Activated T-cell treated with anti-CD3 and anti-CD28 coated beads, Interleukin-2, amount 50 U/mL, for 1 hour (primary cell): ENCODE data around the gene PRADC1.
"Not testable (repeated sequence)": the region's sequence is repeated elsewhere in the genome, so short reads cannot be mapped to it uniquely, and the experiment has no call there.

Experiments
- DNase-seq: peaks from one replicate; pipeline ENCODE4 v3.0.0-alpha.2; 2020

The PRADC1 gene

GRCh38 chr2:73233154-73233931 lies at the start of gene PRADC1:
PRADC1 (minus strand) TSS chr2:73233239; CDS start chr2:73233160, 79 bp downstream.
- DNase-seq: peak; percentile 87

DNA sequence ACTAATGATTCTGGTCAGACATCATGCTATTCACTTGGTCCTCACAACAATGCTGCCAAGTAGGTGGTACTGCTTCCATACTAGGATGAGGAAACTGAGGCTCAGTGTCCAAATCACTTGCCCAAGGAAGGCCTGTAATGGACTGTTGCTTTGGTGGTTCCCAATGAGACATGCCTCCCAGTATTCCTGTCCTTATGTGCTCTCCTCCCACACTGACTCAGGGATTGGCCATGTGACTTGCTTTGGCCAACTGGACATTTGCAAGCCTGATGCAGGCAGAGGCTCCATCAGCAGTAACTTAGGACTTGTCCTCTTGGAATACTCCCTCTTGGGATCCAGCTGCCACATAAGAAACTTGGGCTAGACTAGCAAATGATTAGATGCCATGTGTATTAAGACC lies 48.2 kb upstream of the PRADC1 start:
- DNase-seq: no peak

- DNase-seq: no peak
Measured at GRCh38 chr2:73279852-73280251, 46.8 kb upstream of the PRADC1 start.

DNA sequence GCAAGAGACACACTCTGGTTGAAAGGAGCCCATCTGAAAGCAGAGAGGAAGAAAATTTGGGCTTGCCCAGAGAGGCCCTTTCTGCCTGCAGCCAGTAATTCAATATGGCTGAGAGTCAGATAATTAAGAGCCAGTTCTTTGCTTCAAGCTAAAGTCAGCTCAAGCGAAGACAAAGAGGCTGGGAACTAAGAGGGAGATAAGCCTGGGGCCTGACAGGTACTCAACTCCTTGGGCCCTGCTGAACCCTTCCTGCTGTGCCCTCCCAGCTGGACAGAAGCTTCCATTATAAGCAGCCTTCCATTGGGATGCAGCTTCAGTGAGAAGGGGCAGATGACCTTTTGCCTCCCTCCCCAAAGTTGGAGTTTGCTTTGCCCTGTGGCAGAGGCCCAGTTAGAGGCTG lies 39.2 kb upstream of the PRADC1 start:
- DNase-seq: no peak

- DNase-seq: no peak
Measured at GRCh38 chr2:73269686-73270465, 36.8 kb upstream of the PRADC1 start.

DNA sequence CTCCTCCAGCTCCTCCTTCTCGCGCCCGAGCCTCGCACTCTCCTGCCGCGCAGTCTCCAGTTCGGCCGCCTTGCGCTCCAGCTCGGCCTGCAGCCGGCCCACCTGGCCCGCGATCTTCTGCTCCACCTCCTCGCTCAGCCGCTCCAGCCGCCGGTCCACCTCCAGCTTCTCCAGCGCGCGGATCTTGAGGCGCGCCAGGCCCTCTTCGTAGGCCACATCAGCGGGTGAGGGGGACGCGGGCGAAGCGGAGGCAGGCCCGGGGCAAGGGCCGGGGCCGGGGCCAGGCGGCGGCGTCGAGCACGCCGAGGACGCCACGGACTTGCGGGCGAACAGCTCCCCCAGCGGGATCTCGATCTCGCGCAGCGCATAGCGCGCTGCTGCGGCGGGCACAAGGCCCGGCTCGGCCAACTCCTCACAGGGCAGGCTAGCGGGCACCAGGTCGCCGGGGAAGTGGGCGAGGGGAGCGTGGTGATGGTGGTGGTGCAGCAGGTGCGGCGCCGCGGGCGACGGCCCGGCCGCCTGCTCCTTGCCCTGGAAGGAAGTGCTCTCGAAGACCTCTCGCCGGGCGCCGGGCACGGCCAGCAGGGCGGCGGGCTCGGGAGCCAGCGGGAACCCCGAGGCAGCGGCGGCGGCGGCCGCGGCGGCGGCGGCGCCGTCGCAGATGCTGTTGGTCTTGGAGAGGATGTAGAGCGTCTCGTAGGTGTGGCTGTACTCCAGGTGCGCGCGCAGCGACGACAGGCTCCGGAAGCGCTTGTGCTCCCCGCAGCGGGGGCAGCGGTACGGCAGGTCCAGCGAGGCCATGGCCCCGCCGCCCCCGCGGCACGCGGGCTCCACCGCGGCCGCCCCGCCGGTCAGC lies 36.0 kb upstream of the PRADC1 start:
- peak; percentile 82 for DNase-seq

- no peak for DNase-seq
Measured at GRCh38 chr2:73268366-73268829, 35.4 kb upstream of the PRADC1 start.

GRCh38 chr2:73267008-73267407 lies 34.0 kb upstream of the PRADC1 start:
- DNase-seq: no peak

DNA sequence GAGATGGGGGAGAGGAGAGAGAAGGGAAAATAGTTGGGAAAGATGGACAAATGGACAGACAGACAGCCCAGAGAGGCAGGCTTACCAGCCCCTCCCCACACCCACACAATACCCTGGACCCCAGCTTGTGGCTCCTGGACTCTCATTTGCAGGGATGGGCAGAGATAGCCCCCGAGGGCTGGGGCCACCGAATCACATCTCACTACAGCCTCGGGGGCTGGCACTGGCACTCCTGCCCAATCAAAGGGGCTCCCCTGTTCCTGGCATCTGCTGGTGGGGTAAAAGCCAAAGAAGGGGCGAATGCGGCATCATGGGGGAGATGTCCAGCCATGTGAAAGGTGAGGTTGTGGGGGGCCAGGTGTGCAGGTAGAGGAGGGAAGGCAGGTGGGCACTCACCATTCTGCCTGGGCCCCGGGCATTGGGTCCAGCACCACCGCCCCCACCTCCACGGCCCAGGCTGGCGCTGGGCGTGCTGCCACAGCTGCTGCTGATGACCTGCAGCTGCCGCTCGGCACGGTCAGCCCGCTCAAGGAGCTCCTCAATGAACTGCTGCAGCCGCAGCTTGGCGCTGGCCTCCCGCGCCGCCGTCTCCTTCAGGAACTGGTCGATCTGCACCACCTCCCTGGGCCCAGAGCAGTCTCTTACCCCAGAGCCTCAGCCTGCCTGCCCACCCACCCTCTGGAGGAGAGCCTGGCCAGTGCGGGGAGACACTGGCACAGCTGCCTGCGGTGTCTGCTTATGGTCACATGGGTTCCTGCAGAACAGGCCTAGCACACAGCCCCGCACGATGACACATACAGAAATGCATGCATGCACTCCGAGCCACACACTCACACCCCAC lies 33.2 kb upstream of the PRADC1 start:
- DNase-seq: no peak

GRCh38 chr2:73265298-73266060 lies 32.4 kb upstream of the PRADC1 start:
- DNase-seq: no peak

- DNase-seq: no peak
Measured at GRCh38 chr2:73264783-73265182, 31.7 kb upstream of the PRADC1 start.

DNA sequence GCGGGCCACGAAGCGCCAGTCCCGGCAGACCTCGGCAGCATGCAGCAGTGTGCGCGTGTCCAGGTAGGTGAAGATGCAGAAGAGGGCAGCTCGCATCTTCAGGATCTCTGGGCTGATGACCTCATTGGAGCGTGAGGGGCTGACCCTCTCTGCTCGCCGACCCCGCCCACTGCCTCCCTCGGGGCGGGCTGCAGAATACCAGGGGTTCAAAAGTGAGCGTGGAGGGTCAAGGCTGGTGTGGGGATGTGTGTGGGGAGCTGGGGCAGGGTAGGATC lies 31.2 kb upstream of the PRADC1 start:
- no peak for DNase-seq

DNA sequence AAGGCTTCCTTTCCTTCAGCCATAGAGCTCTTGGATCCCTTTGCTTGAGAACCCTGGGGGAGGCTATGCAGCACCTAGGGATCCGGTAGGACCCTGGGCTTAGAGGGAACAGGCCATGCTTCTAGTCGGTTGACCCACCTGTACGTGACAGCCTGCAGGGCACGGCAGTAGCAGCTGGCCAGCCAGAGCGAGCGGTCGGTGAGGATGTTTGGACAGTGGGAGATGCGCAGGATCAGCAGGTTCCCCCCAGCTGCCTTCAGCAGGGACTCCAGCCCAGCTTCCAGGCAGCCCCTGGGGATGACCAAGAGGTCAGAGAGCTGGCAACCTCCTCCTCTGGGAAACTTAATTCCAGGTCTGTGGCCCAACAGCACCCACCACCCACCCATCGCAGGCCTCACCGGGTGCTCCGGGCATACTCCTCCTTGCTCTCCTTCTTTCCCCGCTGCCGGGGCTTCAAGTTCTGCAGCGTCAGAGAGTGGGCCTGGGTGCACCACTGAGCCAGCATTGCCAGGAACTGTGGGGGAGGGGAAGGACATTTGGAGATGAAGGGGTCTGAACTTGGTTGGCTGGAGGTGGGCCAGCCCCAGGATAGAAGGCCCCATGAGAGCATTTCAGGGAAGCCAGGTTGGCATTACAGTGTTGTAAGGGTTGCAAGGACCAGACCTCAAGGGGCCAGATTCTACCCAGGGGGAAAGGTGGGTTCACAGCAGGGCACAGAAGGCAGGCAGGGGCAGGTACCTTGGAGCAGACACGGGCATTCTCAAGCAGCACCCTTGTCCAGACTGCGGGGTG lies 30.7 kb upstream of the PRADC1 start:
- DNase-seq: no peak

DNA sequence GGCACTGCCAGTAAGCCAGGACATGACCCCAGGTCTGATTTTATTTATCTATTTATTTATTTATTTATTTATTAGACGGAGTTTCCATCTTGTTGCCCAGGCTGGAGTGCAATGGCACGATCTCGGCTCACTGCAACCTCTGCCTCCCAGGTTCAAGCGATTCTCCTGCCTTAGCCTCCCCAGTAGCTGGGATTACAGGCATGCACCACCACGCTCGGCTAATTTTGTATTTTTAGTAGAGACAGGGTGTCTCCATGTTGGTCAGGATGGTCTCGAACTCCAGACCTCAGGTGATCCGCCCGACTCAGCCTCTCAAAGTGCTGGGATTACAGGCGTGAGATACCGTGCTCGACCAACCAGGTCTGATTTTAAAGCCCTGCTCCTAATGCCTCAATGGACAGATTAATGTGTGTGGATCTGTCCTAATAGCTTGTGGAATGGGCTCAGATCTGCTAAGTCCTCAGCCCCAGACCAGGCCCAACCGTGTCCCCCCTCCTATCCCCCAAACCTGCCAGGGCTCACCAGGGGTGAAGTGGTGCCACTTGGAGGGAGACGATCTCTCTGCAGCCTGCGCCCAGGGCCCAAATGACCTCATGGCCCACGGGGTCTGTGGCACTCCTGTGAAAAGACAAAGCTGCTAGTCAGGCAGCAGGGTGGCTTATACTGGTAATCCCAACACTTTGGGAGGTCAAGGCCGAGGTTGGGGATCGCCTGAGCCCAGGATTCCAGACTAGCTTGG lies 29.8 kb upstream of the PRADC1 start:
- not testable (repeated sequence) for DNase-seq

DNA sequence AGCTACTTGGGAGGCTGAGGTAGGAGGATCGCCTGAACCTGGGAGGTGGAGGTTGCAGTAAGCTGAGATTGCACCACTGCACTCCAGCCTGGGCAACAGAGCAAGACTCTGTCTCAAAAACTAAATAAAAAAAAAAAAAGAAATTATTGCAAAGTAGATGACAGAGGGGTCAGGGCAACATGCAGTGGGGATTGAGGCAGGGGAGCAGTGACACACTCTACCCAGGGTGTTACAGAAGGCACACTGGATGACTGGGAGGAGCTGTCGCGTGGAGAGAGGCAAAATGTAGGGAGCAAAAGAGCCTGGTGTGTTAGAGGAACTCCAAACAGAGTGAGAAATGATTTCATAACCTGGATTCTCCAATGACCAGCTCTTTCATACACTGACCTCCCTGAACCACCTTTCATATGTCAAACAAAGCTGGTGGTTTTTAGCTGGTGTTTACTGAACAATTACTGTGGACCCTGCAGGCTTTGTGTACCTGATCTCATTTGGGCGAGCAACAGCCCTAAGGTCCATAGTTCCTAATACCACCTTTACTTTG lies 29.1 kb upstream of the PRADC1 start:
- no peak for DNase-seq

DNA sequence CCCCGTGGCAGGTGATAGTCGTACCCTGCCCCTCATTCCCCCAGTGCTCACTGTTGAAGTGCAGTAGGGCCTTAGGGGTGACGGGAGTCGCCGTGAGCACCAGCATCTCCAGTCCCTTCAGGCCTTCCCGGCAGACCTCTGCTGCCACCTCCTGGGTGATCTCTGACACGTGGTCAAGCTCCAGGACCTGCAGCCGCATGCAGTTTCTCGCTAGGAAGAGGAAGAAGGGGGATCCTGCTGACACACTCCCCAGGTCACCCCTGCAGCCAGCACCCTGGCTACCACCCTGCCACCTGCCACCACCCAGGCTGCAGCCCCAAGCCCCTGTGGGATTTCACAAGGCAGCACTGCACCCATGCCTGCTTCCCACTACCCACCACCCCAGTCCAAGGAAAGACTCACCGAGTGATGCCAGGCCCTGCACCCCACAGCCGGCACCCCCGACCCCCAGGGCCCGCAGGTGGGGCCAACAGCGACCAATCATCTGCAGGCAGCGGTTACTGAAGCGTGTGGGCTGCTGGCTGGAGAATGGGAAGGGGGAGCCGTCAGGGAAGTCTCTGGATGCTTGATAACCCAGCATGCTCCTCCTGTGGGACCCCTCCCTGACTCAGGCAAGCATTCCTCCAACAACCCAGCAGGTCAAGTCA lies 27.4 kb upstream of the PRADC1 start:
- DNase-seq: no peak

GRCh38 chr2:73259704-73260337 lies 26.8 kb upstream of the PRADC1 start:
- no peak for DNase-seq

DNA sequence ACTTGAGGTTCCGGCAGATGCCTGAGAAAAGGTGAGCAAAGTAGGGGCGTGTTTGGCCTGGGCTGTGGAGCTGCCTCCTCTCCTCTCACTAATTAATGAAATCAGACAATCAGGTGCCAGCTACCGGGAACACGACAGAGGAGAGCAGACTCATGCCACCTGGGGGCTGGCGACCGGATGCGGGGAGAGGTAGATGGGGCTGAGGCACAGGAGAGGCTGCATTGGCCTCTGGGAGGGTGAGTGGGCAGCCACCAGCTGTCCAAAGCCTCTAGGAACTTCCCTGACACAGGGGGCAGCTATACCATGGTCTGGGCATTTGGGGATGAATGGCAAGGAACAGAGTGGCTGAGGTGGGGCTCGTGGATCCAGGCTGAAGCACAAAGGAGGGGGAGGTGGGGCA lies 26.2 kb upstream of the PRADC1 start:
- no peak for DNase-seq

- no peak for DNase-seq
Measured at GRCh38 chr2:73258913-73259215, 25.8 kb upstream of the PRADC1 start.
